Breast epithelium (tissue), 3 donors: Measurements from ENCODE around the gene C4BPB.

Source experiments
- CTCF ChIP-seq, 3 donors: fragments of 450-650 bp; IDR thresholded peaks; one replicate each; pipeline ENCODE4 v1.5.1; 2016 to 2017; ENCODE audit warnings: antibody characterized with exemption in 3 of 3, mild to moderate bottlenecking in 3 of 3, moderate library complexity in 3 of 3
- POLR2A ChIP-seq: fragments of 450-650 bp; IDR thresholded peaks from one replicate; pipeline ENCODE4 v1.6.1; 2016; ENCODE audit warnings: antibody characterized with exemption, mild to moderate bottlenecking, moderate library complexity

- TF ChIP-seq POLR2A (no peak), CTCF (IDR thresholded peaks at IDR 0.05) (no peak)
These were observed 16.4 kb upstream of the C4BPB start for GRCh38 chr1:207072233-207072632.
